T-helper 1 cell (primary cell): ENCODE measurements around the gene PDK1.

ENCODE experiments used
- DNase-seq, 5 donors: peaks; one replicate each; pipeline ENCODE4 v3.0.0-alpha.2; 2012 to 2020

The PDK1 gene

DNA sequence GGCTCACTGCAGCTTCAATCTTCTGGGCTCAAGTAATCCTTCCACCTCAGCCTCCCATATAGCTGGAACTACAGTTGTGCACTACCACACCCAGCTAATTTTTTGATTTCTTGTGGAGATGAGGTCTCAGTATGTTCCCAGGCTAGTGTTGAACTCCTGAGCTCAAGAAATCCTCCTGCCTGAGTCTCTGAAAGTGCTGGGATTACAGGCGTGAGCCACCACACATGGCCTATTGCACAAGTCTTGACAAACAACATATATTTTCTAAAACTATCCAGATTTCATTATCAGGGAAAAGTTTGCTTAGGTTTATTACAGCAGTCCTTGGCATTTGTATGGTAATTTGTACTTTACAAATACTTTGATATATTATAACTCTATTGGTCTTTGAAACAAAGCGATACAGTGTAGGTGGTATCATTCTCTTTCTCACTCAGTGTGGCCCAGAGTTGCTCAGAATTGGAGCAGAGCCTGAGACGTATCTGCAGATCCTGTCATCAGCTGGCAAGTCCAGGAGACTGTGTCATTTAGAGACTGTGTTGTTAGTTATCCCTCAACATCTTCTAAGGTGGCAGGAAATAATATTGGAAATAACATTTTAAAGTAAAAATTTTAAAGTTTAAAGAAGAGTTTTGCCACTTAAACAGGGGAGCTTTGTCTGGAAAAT is 41.4 kb downstream of the PDK1 start:
- DNase-seq: no peak

GRCh38 chr2:172599947-172600346 is 44.1 kb downstream of the PDK1 start:
- DNase-seq: no peak

DNA sequence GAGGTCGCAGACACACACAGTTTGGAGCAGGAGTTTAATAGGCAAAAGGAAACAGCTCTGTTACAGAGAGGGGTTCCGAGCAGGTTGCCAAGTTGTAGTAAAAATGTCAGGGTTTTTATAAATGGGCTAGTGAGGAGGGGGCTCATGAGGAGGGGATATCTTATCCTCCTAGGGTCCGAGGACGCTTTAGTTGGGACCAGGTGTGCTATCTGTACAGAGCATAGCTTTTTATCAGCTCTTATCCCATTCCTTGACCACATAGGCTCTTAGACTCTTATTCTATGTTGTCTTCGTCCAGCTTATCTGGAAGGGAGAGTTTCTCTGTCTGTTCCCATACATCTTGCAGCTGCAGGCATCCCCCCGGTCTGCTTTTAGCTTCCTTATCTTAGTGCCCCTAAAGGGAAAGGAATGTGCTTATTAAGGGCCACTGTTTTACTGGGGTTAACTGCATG is 44.7 kb downstream of the PDK1 start:
- DNase-seq: no peak

DNA sequence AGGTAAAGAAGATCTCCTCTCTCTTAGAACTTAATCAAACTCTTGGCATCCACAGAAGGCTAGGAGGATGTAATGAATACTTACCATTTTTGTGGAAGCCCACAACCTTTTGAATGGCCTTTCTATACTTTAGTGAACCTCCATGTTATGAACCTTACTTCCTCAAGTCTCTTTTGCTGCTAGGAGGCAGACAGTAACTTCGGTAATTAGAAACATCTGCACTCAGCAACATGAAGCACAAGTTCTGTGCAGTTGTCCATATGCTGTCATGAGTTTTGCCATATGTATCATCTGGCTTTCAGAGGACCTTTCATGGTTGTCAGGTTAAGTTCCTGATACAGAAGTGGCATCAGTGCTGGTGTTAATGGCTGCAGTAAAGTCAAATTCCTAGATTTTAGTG is 50.4 kb downstream of the PDK1 start:
- DNase-seq: no peak

- peak in 1 of 5 donors; percentile 29 for DNase-seq
Measured at GRCh38 chr2:172607379-172607928, 51.6 kb downstream of the PDK1 start.

DNA sequence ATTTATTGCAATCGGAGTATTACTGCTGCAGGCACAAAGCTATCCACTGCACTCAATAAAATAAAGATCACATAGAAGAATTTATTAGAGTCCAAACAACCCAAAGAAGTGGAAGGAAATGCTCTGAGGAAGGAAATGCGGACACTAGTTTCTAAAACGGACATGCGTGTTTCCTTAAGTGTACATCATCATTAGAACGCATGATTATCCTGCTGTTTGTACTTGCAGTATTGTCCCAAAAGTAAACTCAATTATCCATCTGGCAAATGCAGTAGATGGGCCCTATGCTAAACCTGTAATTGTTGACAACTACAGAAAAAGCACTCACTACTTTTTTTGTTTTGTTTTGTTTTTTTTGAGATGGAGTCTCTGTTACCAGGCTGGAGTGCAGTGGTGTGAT is 53.6 kb downstream of the PDK1 start:
- no peak for DNase-seq

DNA sequence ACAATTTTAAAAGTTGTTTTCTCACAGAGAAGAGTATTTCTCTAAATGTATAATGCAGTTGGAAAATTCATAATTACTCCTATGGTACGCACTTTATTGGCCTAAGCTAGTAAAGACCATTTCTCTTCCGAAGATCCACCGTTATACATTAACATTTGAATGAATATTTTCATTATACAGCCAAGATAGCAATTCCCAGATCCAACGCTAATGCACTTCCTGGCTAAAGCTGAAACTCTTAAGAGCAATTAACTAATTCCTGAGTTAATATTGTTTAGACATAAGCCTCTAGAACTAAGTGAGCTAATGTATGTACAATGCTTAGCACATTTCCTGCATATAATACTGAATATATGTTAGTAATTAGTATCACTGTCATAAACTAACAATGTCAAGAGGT is 56.2 kb downstream of the PDK1 start:
- DNase-seq: no peak

- no peak for DNase-seq
Measured at GRCh38 chr2:172613040-172613439, 57.1 kb downstream of the PDK1 start.

DNA sequence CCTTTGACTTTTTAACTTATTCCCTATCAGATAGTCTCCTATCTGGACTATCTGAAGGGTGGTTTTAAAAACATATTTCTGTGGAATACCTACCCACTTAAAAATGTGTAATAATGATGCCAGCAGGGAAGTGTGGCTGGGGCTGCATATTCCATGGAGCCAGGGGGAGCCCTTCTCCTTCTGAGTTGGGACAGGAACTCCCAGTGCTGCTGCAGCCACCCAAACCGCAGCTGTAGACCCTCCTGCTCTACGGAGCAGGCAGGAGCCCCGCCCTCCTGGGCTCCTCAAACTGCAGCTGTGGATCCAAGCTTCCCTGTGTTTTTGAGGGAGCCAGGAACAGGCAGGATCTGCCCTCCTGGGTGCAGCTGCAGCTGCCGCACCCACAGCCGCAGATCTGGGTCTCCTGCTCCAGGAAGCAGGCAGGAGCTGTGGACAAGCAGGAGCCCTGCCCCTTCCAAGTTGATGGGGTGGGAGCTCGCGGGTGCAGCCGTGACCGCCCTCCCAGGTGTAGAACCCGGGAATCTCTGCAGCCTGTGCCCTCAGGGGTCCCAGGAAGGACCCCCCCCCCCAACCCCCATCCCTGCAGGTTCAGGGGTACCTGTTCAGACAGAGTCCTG is 57.8 kb downstream of the PDK1 start:
- no peak for DNase-seq

GRCh38 chr2:172614932-172615331 is 59.0 kb downstream of the PDK1 start:
- no peak for DNase-seq

DNA sequence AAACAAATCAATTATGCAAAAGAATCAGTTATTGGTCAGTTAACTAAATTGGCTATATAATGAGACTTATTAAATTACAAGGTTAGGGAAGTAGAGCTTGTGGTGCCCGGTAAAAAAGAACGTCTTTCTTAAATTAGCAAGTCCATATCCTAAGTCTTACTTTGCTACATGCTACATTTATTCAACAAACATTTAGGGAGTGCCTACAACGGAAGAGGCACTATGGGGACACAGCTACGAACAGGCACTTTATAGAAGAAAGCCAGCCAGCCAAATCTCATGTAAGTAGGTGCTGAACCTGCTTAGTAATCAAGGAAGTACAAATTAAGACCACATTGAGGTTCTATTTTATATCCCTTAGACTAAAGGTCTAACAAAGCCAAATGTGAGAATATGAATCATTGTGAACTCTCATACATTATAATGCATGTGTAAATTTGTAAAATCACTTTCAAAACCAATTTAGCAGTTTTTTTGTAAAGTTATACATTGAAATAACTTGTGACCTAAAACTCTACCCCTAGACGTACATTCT is 59.9 kb downstream of the PDK1 start:
- no peak for DNase-seq

GRCh38 chr2:172617115-172617514 is 61.2 kb downstream of the PDK1 start:
- no peak for DNase-seq

GRCh38 chr2:172623249-172623965 is 67.5 kb downstream of the PDK1 start:
- DNase-seq: no peak

DNA sequence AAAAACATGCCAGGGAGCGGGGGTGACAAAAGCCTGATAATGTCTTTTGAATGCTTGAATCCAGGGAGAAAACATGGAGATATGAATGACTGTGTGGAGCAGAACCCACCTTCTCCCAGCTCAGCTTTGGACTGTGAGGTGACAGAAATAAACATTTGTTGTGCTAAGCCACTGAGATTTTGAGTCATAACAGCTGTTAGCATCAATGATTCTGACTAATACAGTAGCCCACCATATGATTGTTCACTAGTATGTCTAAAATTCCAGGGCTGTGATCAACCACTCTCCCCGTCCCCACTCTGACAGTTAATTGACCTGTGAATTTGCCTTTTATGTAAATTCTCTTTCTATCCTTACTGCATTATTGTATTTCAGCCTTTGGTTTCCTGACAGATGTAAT is 69.1 kb downstream of the PDK1 start:
- DNase-seq: no peak

DNA sequence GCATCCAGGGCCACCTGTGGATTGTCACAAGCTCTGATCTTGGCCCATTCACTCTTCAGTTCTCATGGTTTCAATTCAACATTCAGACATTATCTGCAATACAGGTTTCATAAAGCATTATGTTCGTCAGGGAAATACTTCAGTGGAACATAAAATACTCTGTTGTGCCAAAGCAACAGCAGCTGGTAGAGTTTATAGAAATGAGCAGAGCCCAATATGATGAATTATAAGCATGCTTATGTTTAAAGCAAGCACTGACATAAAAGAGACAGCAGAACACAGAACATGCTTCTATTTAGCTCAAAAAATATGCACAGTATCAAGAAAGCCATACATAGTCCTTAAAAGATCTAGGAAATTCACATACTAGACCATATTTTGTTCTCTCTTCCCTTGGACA is 71.3 kb downstream of the PDK1 start:
- no peak for DNase-seq

- no peak for DNase-seq
Measured at GRCh38 chr2:172628085-172628484, 72.2 kb downstream of the PDK1 start.

DNA sequence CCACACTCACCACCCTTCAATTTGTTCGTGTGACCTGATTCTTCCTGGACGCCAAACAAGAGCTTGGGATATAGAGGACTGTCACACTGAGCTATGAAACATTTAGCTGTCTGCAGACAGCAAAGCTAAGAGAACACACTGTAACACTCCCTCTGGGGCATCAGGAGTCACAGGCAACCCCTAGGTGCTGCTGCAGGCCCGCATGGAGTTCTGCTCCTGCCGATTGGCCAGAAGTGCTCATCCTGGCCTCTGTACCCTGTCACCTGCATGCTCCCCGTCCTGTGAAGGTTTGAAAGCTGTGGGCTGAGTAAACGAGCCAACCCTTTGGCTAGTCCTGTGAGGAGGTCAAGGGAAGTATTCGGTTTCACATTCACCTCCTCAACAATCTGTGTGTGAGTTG is 73.7 kb downstream of the PDK1 start:
- DNase-seq: no peak

DNA sequence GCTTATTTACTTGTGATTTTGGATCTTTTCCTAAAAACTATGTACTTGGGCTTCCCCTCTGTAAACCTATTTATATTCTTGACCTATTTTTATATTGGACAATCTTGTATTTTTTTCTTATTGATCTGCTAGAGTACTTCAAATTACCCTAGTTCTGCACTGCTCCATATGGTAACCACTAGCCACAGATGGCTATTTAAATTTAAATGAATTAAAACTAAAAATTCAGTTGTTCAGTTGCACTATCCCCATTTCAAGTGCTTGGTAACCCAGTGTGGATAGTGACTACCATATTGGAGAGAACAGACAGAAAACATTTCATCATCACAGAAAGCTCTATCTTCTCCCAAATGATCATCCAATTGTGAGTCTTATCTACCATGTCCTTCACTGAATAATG is 74.3 kb downstream of the PDK1 start:
- DNase-seq: no peak

DNA sequence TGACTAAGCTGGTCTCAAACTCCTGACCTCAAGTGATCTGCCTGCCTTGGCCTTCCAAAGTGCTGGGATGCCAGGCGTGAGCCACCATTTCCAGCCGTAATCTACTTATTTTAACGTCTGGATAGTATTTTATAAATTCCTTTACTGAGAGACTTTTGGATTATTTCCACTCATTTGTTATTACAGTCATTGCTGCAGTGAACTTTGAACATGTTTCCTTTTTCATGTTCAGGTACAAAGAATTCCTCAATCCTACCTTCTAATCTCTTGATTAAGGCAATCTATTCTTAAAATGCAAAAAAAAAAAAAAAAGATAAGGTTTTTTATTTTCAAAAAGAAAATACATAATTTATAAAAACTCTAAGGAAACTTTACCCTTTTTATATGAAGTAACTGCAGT is 78.6 kb downstream of the PDK1 start:
- no peak for DNase-seq

- DNase-seq: no peak
Measured at GRCh38 chr2:172635548-172635947, 79.7 kb downstream of the PDK1 start.

DNA sequence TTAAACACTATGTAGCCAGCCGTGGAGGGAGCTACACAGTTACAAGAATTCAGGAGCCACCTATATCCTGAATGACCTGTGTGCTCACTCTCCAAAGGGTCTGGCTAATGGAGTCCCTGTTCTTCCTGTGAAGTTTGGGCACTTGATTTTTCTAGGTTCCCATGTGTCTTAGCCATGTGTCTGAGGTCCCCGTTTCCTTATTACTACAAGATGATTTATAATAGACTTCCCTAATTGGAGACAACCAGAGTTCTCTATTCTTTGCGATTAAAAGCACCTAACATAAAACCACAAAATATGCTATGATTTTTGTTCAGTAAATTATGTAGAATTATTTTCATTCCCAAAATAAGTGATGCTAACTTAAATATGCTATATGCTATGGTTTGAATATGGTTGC is 83.4 kb downstream of the PDK1 start:
- DNase-seq: no peak

GRCh38 chr2:172639823-172640222 is 83.9 kb downstream of the PDK1 start:
- DNase-seq: no peak

DNA sequence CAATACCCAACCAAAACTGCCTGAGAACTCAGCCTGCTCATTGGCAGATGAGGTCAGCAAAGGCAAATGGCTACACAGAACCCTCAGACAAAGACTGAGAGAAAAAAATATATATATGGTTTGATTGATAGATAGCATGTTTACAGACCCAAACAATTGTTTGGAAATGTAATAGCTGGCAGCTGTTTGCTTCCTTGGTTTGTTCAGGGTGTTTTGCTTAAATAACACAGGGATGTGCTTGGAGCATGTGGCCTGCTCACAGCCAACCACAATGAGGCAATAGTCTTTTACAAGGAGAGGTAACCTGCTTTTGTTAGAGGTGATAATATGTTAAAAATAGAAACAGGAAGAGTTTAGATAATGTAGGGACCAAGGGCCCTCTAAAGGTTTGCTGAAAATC is 84.5 kb downstream of the PDK1 start:
- no peak for DNase-seq
